GM18868 (cell line): ENCODE measurements around the gene HEMGN.
"Not testable (repeated sequence)": the region's sequence is repeated elsewhere in the genome, so short reads cannot be mapped to it uniquely, and the experiment has no call there.

Source experiments
- ATAC-seq: cut with Tn5 transposase; IDR thresholded peaks from one replicate; pipeline ENCODE4 v1.9.1; 2021; ENCODE audit warnings: mild to moderate bottlenecking, moderate library complexity; ENCODE audit not compliant: unreplicated experiment

HEMGN gene

GRCh38 chr9:97966493-97966892 lies 28.5 kb upstream of the HEMGN start:
- ATAC-seq: no peak

- ATAC-seq: no peak
Measured at GRCh38 chr9:97964901-97965300, 26.9 kb upstream of the HEMGN start.

DNA sequence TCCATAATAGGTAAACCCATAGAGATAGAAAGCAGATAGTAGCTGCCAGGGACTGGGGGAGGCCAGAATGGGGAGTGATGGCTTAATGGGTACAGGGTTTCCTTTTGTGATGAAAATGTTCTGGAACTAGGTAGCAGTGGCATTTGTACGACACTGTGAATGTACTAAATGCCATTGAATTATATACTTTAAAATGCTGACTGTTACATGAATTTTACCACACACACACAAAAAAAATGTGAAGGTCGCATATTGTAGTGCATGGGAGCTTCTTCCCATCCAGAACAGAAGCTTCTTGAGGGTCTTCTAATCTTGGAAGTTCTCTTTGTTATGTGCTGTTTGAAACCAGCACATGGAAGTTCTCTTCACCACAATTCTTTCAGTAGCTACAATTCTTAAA lies 25.3 kb upstream of the HEMGN start:
- ATAC-seq: no peak

DNA sequence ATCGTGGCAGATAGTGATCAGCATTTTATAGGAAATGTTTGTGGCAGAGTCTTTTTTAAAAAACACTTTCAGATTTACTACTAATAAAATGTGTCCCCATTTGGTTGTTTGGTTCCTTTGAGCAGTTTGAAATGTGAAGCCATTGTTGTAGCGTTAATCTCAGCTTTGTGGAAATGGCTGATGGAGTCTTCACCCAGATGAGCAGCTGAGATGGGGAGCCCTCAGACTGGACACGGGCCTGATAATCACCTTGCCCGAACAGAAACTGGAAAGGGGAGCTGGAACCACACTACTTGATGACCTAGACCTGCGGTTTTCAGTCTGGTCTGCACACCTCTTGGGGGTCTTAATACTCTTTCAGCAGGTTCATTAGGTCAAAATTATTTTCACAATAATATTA lies 24.6 kb upstream of the HEMGN start:
- ATAC-seq: no peak

DNA sequence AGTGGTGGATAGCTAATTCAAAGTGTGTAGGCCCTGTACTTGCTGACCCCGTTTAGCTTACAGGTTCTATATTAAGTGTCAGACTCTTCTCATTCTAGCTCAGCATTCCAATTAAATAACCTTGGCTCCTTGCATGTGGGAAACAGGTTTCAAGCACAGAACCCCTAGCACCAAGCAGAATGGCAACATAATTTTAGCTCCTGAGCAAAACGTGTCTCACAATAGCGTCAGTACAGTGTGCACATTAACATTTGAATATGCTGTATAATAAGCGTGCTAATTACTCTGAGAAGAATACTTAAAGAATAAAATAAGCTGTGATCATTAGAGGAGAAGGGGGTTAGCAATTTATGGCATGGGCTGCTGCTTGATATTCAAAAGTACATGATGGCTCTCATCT lies 24.2 kb upstream of the HEMGN start:
- ATAC-seq: no peak

DNA sequence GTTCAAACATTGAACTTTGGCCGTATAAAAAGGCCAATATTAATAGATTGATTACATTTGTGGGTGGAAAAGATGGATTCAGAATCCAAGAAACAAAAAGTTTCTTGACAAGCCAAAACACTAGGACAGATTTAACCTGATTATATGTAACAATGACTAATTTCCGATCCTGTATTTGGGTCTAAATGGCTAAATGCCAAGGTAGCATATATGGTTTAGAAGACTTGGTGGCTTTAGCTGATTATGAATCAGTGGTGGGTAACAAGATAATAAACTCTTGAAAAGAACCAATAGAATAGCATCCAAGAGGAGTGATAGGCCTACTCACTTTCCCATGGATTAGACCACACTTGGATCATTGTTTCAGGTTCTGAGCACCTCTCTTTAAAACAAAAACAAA lies 23.4 kb upstream of the HEMGN start:
- ATAC-seq: no peak

DNA sequence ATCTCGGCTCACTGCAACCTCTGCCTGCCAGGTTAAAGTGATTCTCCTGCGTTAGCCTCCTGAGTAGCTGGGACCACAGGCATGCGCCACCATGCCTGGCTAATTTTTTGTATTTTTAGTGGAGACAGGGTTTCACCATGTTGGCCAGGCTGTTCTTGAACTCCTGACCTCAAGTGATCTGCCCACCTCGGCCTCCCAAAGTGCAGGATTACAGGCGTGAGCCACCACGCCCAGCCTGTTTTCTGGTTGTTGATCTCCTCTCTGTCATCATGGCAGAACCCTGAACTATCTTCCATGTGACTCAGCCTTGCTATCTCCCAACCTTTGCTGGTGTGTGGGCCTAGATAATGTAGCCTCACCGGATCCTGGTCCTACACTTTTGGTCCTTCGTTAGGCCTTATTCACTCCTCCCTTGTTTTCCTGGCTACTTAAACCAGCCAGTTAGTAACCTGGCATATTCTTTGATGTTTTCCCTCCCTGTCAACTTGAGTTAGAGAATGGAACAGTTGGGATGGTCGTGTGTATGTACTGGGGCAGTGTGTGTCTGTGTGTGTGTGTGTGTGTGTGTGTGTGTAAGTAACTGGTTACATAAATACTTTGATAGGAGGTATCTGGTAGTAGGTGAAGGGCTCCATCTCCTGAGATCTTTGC lies 22.8 kb upstream of the HEMGN start:
- not testable (repeated sequence) for ATAC-seq

- no peak for ATAC-seq
Measured at GRCh38 chr9:97959585-97959984, 21.6 kb upstream of the HEMGN start.

DNA sequence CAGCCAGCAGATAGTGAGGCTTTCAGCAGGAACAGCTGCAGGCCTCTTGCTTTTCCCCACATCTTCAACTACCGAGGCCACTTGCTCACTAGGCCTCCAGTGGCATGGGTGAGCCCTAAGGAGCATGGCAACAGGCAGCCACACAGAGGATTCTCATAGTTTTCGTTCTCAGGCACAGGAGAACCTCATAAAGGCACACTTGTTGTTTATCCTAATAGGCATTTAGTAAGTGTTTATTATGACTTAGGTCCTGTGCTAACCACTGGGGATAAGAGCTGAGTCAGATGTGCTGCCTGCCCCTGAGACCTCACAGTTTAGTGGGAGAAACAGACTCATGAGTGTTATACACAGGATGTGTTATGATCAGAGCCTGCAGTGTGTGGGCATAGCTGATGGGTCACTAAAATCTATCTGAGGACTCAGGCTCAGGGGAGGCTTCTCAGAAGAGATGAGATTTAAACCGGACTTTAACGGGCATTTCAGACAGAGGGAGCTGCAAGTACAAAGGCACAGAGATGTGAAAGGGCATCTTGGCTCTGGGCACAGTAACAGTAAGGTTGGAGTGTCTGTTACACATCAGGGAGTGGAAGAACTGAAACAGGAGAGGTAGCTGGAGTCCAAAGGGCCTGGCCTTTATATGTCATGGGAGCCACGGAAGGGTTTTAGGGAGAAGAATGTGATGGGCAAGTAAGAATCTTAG lies 21.0 kb upstream of the HEMGN start:
- no peak for ATAC-seq

DNA sequence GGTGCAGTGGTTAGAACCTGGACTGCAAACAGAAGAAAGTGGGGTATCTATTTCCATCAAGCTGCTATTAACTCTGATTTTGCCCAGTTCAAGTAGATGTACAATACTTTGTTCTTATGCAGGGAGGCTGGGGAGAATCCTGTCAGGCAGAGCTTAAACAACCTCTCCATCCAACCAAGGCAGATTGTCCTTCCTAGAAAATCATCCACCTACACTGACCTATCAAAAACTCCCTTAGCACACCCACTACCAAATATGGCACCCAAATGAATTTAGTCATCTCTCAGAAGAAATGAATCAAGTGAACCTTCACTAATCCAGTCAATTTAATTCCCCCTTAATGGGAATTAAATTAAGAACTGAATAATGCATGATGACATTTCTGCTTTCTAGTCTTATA lies 18.4 kb upstream of the HEMGN start:
- ATAC-seq: no peak

GRCh38 chr9:97954550-97954989 lies 16.6 kb upstream of the HEMGN start:
- ATAC-seq: no peak

- ATAC-seq: not testable (repeated sequence)
Measured at GRCh38 chr9:97950873-97951272, 12.9 kb upstream of the HEMGN start.

GRCh38 chr9:97947094-97947493 lies 9.1 kb upstream of the HEMGN start:
- not testable (repeated sequence) for ATAC-seq

DNA sequence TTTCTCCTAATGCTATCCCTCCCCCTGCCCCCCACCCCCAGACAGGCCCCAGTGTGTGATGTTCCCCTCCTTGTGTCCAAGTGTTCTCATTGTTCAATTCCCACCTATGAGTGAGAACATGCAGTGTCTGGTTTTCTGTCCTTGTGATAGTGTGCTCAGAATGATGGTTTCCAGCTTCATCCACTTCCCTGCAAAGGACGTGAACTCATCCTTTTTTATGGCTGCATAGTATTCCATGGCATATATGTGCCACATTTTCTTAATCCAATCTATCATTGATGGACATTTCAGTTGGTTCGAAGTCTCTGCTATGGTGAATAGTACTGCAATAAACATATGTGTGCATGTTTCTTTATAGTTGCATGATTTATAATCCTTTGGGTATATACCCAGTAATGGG lies 7.5 kb upstream of the HEMGN start:
- ATAC-seq: not testable (repeated sequence)

GRCh38 chr9:97944612-97945011 lies 6.6 kb upstream of the HEMGN start:
- ATAC-seq: no peak

DNA sequence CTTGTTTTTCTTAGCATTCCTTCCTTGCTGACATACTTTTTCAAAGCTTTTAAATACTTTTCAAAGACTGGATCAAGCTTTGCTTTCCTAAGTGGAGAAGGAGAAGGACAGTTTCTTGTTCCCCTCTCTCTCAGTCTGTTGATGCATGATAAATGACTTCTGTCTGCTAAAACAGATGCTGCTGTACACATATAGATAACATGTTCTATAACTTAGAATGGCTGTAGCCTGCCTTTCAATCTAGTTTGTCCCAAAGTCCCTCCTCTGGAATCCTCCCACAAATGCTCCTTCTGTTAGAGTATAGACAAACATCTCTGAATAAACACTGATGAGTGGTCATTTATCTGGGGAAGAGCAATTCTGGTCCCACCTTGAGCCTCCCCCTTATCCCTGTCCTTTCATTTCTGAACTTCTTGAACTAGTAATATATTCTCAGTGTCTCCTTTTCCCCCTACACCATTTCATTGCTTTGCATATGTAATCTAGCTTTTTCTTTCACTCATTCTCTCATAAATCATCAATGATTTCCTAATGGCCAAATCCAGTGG lies 5.4 kb upstream of the HEMGN start:
- no peak for ATAC-seq

- ATAC-seq: no peak
Measured at GRCh38 chr9:97941323-97941722, 3.4 kb upstream of the HEMGN start.

DNA sequence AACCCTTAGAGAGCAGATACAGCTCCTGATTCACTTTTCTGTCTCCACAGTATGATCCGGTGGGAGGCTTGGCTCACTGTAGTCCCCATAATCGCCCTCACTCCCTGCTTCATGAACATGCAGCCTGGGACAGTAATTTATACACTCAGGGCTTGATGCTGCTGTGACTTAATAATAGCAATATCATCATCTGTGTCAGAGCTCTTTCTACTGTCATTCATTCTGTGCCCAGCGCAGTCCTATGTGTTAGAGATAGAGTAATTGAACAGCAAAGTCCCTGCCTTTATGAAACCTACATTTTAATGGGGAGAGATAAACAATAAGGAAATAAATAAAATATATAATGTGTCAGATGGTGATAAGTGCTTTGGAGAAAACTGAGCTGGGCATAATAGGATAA lies 2.8 kb upstream of the HEMGN start:
- no peak for ATAC-seq

DNA sequence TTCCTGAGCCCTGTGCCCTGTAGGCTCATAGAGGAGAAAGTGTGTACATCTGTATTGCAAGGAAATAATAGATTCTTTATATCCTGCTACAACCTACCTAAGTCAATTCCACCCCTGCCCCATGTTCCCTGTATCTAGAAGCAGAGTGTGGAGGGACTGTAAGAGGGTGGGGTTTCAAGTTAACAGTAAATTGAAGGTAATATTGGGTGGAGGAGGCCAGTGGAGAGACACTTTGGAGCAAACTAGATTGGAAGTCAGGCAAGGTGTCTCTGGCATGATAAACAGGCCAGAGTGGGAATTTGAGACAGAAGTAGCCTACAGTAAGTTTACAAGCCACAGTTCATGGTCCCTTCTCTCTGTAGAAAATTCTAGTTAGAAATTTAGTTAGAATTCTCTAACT lies 2.3 kb upstream of the HEMGN start:
- no peak for ATAC-seq

- ATAC-seq: no peak
Measured at GRCh38 chr9:97936998-97937397, 974 bp downstream of the HEMGN start.

DNA sequence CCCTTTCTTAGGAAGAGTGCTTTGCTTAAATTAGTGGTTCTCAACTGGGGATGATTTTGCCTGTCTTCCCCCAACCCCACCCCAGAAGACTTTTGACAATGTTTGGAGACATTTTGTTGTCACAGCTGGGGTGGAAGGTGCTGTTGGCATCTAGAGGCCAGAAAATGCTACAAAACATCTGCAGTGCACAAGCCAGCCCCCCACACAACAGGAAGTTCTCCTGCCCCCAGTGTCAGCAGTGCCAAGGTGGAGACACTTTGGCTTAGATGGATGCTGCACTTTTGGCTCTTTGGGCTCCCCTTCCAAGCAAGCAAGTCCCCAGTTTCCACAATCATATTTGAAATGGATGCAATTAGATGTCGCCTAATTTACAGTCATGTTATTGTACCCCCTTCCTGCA lies 2.7 kb downstream of the HEMGN start:
- ATAC-seq: no peak

- ATAC-seq: no peak
Measured at GRCh38 chr9:97934321-97935115, 3.5 kb downstream of the HEMGN start.
